ENCODE results near the gene PLAAT2. TPM values are rescaled to one million over a fixed set of nuclear protein-coding genes. Genes with fewer than 3 reads are reported as not detected.

Gene PLAAT2
- total RNA-seq (2011; cell fraction: chromatin; rRNA removed; ENCODE audit: low replicate concordance): not detected in 2 replicates
- total RNA-seq (2011; cell fraction: nucleolus; rRNA removed): not detected in 2 replicates
- total RNA-seq (2011; cell fraction: nucleoplasm; rRNA removed): not detected in 2 replicates
- total RNA-seq (2014; rRNA removed) (not detected in 2 replicates), total RNA-seq (2014; rRNA removed; fragmentation: Illumina TruSeq; extraction: Trizol) (not detected in 2 replicates), total RNA-seq (2015; rRNA removed; fragmentation: Illumina TruSeq; extraction: Trizol) (not detected in 2 replicates), total RNA-seq (2021) (not detected in 2 replicates), polyA plus RNA-seq (2011; rRNA removed) (not detected in 2 replicates), polyA plus RNA-seq (2014; fragmentation: Illumina TruSeq; extraction: Trizol) (not detected in 2 replicates), polyA plus RNA-seq (2014; fragmentation: Nextera tagmentation; extraction: Ambion mirVana) (not detected), polyA plus RNA-seq (2014; rRNA removed) (not detected in 2 replicates), polyA minus RNA-seq (2011; rRNA and poly(A)+ RNA removed) (not detected in 2 replicates), Bru-seq, nascent RNA (not detected), BruChase-seq, experiment 1, labeled RNA remaining after a 2-hour chase (not detected), BruChase-seq, experiment 2, labeled RNA remaining after a 6-hour chase (percentile 18 among the genes with signal in this experiment)
- polyA plus RNA-seq (2011; cell fraction: cytosol; rRNA removed): not detected in 2 replicates
- not detected in 2 replicates for polyA plus RNA-seq (2011; cell fraction: nucleus; rRNA removed)
- not detected in 2 replicates for polyA plus RNA-seq (2012)
- polyA minus RNA-seq (2011; cell fraction: cytosol; rRNA and poly(A)+ RNA removed): not detected in 2 replicates
- polyA minus RNA-seq (2011; cell fraction: nucleus; rRNA and poly(A)+ RNA removed): not detected in 2 replicates
- long read RNA-seq, experiment 1: 0 reads
- long read RNA-seq, experiment 2: 0 reads
- long read RNA-seq, experiment 3: 0 reads

DNA sequence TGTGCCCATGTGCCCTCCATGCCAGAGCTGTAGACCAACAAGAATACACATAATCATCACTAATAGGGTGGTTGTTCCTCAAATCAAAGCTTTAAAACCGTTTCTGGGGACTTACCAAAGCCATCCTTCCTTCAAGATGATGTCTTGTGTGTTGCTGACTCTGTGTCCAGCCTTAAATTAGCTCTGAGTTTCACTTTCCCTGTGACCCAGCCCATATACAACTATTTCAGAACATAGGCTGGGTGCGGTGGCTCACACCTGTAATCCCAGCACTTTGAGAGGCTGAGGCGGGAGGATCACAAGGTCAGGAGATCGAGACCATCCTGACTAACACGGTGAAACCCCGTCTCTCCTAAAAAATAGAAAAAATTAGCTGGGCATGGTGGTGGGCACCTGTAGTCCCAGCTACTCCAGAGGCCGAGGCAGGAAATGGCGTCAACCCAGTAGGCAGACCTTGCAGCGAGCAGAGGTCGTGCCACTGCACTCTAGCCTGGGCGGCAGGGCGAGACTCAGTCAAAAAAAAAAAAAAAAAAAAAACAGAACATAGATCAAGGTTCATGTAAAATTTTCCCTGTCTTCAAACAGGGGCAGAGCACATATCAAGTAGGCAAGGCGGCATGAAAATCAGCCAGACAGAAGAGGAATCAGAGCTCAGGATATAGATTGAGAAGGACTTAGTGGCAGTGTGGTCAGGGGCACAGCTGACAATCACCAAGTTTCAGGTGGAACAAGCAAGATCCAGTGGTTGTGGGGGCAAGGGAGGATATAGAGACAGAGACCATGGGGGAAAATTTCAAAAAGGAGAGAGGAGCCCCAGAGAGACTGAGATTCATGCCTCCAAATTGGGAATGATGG, at the start of gene PLAAT2:
TSS of gene PLAAT2 (minus strand) at position 179 of the 855 bp plus-strand sequence. CDS start at position 124, 55 bp downstream.
- no peak for FAIRE-seq
- in situ Hi-C loops (cut with MboI): no loop called here
- Histone ChIP-seq H3K27me3 (ENCODE audit: control insufficient read depth in 2 of 2, insufficient read depth in 2 of 2, low read length in 2 of 2) (no peaks in the 10 kb centered on the region), H2AFZ (ENCODE audit: low read depth, low read length) (no peak within 1 kb of the TSS), H3K4me1 (replicated peaks in 1 of 2; ENCODE audit: control insufficient read depth in 2 of 2, insufficient read depth in 2 of 2, low read length in 2 of 2) (peaks cover 23 to 38% of the 10 kb centered on the region in 2 experiments), H3K9me3 (replicated peaks; ENCODE audit: control insufficient read depth, insufficient read depth, low read depth, low read length) (no peaks in the 10 kb centered on the region), H3K36me3 (ENCODE audit: control insufficient read depth, insufficient read depth, low read length) (no peaks in the 10 kb centered on the region), H3K4me3 (no peak within 1 kb of the TSS), H3K9me1 (ENCODE audit: control insufficient read depth, insufficient read depth, low read length) (no peaks in the 10 kb centered on the region), H3K79me2 (ENCODE audit: control insufficient read depth, insufficient read depth, low read length) (no peaks in the 10 kb centered on the region), H4K20me1 (replicated peaks; ENCODE audit: control insufficient read depth, insufficient read depth, low read length) (no peaks in the 10 kb centered on the region), H3K4me2 (ENCODE audit: insufficient read depth, low read length) (no peak within 1 kb of the TSS), H3K9ac (ENCODE audit: insufficient read depth in 1 of 2, low read depth in 2 of 2, low read length in 2 of 2) (0 out of 4 replicates have a peak within 1 kb of the TSS, but pooled peaks of 1 of the 2 experiments have one; percentile 39), H3K27ac (ENCODE audit: extremely low read depth, low read depth, low read length) (no peak within 1 kb of the TSS)
- no peak for DNase-seq (ENCODE audit: extremely low read depth in 1 of 4, low spot score in 3 of 4)
- ATAC-seq: no peak
- TF ChIP-seq HSF4 (CRISPR knock-in tag; IDR thresholded peaks at IDR 0.05; ENCODE audit: borderline replicate concordance) (no peak), FOXJ3 (CRISPR knock-in tag; IDR thresholded peaks at IDR 0.05) (no peak), ZNF431 (CRISPR knock-in tag; IDR thresholded peaks at IDR 0.05) (no peak), SAP30 (IDR thresholded peaks at IDR 0.05; ENCODE audit: borderline replicate concordance, insufficient read depth, low read depth, low read length, poor library complexity, severe bottlenecking) (no peak), ZNF785 (CRISPR knock-in tag; IDR thresholded peaks at IDR 0.05) (no peak), KAT7 (CRISPR knock-in tag; IDR thresholded peaks at IDR 0.05; ENCODE audit: borderline replicate concordance) (no peak), KDM1A (IDR thresholded peaks at IDR 0.05) (no peak), TSC22D4 (tag; IDR thresholded peaks at IDR 0.05) (no peak), DACH1 (IDR thresholded peaks at IDR 0.05; ENCODE audit: partially characterized antibody) (no peak), FOXK2 (conservative IDR thresholded peaks at IDR 0.05 in 1 of 2, IDR thresholded peaks at IDR 0.05 in 1 of 2; ENCODE audit: low read depth in 2 of 2) (no peak), RAD21 (CRISPR knock-in tag; conservative IDR thresholded peaks at IDR 0.05 in 1 of 2, IDR thresholded peaks at IDR 0.05 in 1 of 2) (no peak)
- BruUV-seq (replicated peaks): no TSS peak
- 43% methylated on average over 13 of the region's 13 CpGs for WGBS (ENCODE audit: insufficient coverage, low coverage, missing lambda C conversion rate)
- intact Hi-C loops (cut with micrococcal nuclease): no loop called here
- CTCF ChIA-PET (ENCODE audit: low intra/inter-chr PET ratio): no interaction called here
- POLR2A ChIA-PET: interaction anchor here (0.7 to 1.3 kb wide), 2 partner anchors 12 to 16 kb away, joined by 3 to 4 read pairs; no protein-coding TSS in a partner anchor

Data from K562 (cell line).